Measurements from ENCODE around the gene ST6GALNAC5. TPM values are rescaled to one million over a fixed set of nuclear protein-coding genes. Genes with fewer than 3 reads are reported as not detected.
A peak's percentile ranks its signal among the peaks of the same experiment; 100 is the strongest.
"Not testable (repeated sequence)": the region's sequence is repeated elsewhere in the genome, so short reads cannot be mapped to it uniquely, and the experiment has no call there.

The ST6GALNAC5 gene
- total RNA-seq, 1 donor from 2014 or later = 0.26 TPM

GRCh38 chr1:76961820-76962207 lies 94.5 kb downstream of the ST6GALNAC5 start:
- no peak for TF ChIP-seq CTCF (IDR thresholded peaks at IDR 0.05; ENCODE audit: insufficient read depth, low read length, severe bottlenecking)
- Histone ChIP-seq H3K36me3 (ENCODE audit: control insufficient read depth, insufficient read depth, low read length) (no peaks in the 10 kb centered on the region), H3K27me3 (ENCODE audit: control insufficient read depth, insufficient read depth, low read length) (no peaks in the 10 kb centered on the region), H3K4me3 (ENCODE audit: low read depth, low read length) (no peak overlapping the region)
- FAIRE-seq = no peak
- DNase-seq (ENCODE audit: low read depth) = no peak

GRCh38 chr1:76981267-76981666 lies 114.0 kb downstream of the ST6GALNAC5 start:
- H3K4me3 ChIP-seq (ENCODE audit: low read depth, low read length); FAIRE-seq; H3K36me3 ChIP-seq (ENCODE audit: control insufficient read depth, insufficient read depth, low read length); DNase-seq (ENCODE audit: low read depth); H3K27me3 ChIP-seq (ENCODE audit: control insufficient read depth, insufficient read depth, low read length): not testable (repeated sequence)

- no peak overlapping the region for H3K4me3 ChIP-seq (ENCODE audit: low read depth, low read length)
- H3K36me3 ChIP-seq (ENCODE audit: control insufficient read depth, insufficient read depth, low read length) = no peaks in the 10 kb centered on the region
- FAIRE-seq = no peak
- no peak for TF ChIP-seq CTCF (IDR thresholded peaks at IDR 0.05; ENCODE audit: insufficient read depth, low read length, severe bottlenecking)
- DNase-seq (ENCODE audit: low read depth) = peak; percentile 59
- H3K27me3 ChIP-seq (ENCODE audit: control insufficient read depth, insufficient read depth, low read length) = no peaks in the 10 kb centered on the region
These were observed 122.7 kb downstream of the ST6GALNAC5 start for GRCh38 chr1:76989976-76990375.

GRCh38 chr1:76993036-76993435 lies 125.8 kb downstream of the ST6GALNAC5 start:
- no peaks in the 10 kb centered on the region for H3K36me3 ChIP-seq (ENCODE audit: control insufficient read depth, insufficient read depth, low read length)
- no peaks in the 10 kb centered on the region for H3K27me3 ChIP-seq (ENCODE audit: control insufficient read depth, insufficient read depth, low read length)
- DNase-seq (ENCODE audit: low read depth) (no peak), FAIRE-seq (no peak)
- no peak for TF ChIP-seq CTCF (IDR thresholded peaks at IDR 0.05; ENCODE audit: insufficient read depth, low read length, severe bottlenecking)
- H3K4me3 ChIP-seq (ENCODE audit: low read depth, low read length) = no peak overlapping the region

GRCh38 chr1:76998582-76999223 lies 131.4 kb downstream of the ST6GALNAC5 start:
- Histone ChIP-seq H3K27me3 (ENCODE audit: control insufficient read depth, insufficient read depth, low read length) (no peaks in the 10 kb centered on the region), H3K4me3 (ENCODE audit: low read depth, low read length) (no peak overlapping the region), H3K36me3 (ENCODE audit: control insufficient read depth, insufficient read depth, low read length) (no peaks in the 10 kb centered on the region)
- FAIRE-seq (no peak), DNase-seq (ENCODE audit: low read depth) (peak; percentile 96)
- TF ChIP-seq CTCF (IDR thresholded peaks at IDR 0.05; ENCODE audit: insufficient read depth, low read length, severe bottlenecking) = no peak

GRCh38 chr1:77007675-77008074 lies 140.4 kb downstream of the ST6GALNAC5 start:
- no peak for FAIRE-seq

More at GRCh38 chr1:77007675-77008074, 140.4 kb downstream of the ST6GALNAC5 start:
- H3K4me3 ChIP-seq (ENCODE audit: low read depth, low read length) = no peak overlapping the region
- TF ChIP-seq CTCF (IDR thresholded peaks at IDR 0.05; ENCODE audit: insufficient read depth, low read length, severe bottlenecking) = no peak
- H3K36me3 ChIP-seq (ENCODE audit: control insufficient read depth, insufficient read depth, low read length) = no peaks in the 10 kb centered on the region
- no peak for DNase-seq (ENCODE audit: low read depth)
- H3K27me3 ChIP-seq (ENCODE audit: control insufficient read depth, insufficient read depth, low read length) = no peaks in the 10 kb centered on the region
